Panc1 (cell line): Measurements from ENCODE around the gene AHNAK. TPM values are rescaled to one million over a fixed set of nuclear protein-coding genes. Genes with fewer than 3 reads are reported as not detected.
A peak's percentile ranks its signal among the peaks of the same experiment; 100 is the strongest.

Source experiments
- ATAC-seq: fragments of 200-7000 bp; cut with Tn5 transposase; 2 replicates; pipeline ENCODE4 v1.9.1; 2020; ENCODE audit warnings: mild to moderate bottlenecking, moderate library complexity
- BruUV-seq: library from RNA; stranded (reverse); fragments of 400-500 nt; replicated peaks from 2 replicates; lab custom pipeline; 2021; lab: Mats Ljungman, UMichigan
- CTCF ChIA-PET: fragments of 300-600 bp; sonication (Branson Sonifier 250); formaldehyde crosslinking; loops from one replicate; lab custom pipeline; 2022; ENCODE audit warnings: antibody characterized with exemption; lab: Charles Lee
- POLR2A ChIA-PET: fragments of 300-600 bp; sonication (Branson Sonifier 250); formaldehyde crosslinking; loops from one replicate; lab custom pipeline; 2022; ENCODE audit warnings: antibody characterized with exemption; lab: Charles Lee
- DNase-seq: peaks from one replicate; pipeline ENCODE4 v3.0.0-alpha.2; 2010; ENCODE audit warnings: low read depth, low spot score
- H3K27ac ChIP-seq: 2 replicates; pipeline ENCODE4 v1.5.1; 2011; ENCODE audit warnings: mild to moderate bottlenecking, low read length, inconsistent platforms
- H3K27me3 ChIP-seq: fragments of 200-500 bp; sonication (Bioruptor generic); 2 replicates; pipeline ENCODE4 v1.6.0; 2014; ENCODE audit warnings: low read length, inconsistent platforms; ENCODE audit not compliant: control insufficient read depth, insufficient read depth
- H3K36me3 ChIP-seq: fragments of 200-500 bp; sonication (Bioruptor generic); 2 replicates; pipeline ENCODE4 v1.5.1; 2014; ENCODE audit warnings: inconsistent platforms, mild to moderate bottlenecking, low read length, moderate library complexity; ENCODE audit not compliant: control insufficient read depth, insufficient read depth
- H3K4me1 ChIP-seq: 2 replicates; pipeline ENCODE4 v1.5.1; 2011; ENCODE audit warnings: inconsistent platforms, mild to moderate bottlenecking, low read length, moderate library complexity; ENCODE audit not compliant: control insufficient read depth, insufficient read depth
- H3K4me3 ChIP-seq, 2 experiments: 2 replicates each; pipeline ENCODE4 v1.5.1; 2011 to 2012; ENCODE audit warnings: low read depth in 2 of 2, low read length in 2 of 2, mild to moderate bottlenecking in 2 of 2, inconsistent platforms in 1 of 2, moderate library complexity in 1 of 2
- H3K9me3 ChIP-seq: fragments of 200-500 bp; sonication (Bioruptor generic); 2 replicates; pipeline ENCODE4 v1.5.1; 2014; ENCODE audit warnings: low read depth, mild to moderate bottlenecking, inconsistent platforms, low read length, moderate library complexity; ENCODE audit not compliant: control insufficient read depth, insufficient read depth
- CTCF ChIP-seq: fragments of 450-650 bp; IDR thresholded peaks from 2 replicates; pipeline ENCODE4 v1.5.1; 2017; ENCODE audit warnings: mild to moderate bottlenecking
- POLR2AphosphoS5 ChIP-seq: IDR thresholded peaks from 2 replicates; pipeline ENCODE4 v1.6.1; 2012; ENCODE audit warnings: mild to moderate bottlenecking, low read depth, low read length, moderate library complexity
- REST ChIP-seq, 2 experiments: IDR thresholded peaks; 2 replicates each; pipeline ENCODE4 v1.6.1; 2011 to 2012; ENCODE audit warnings: low read depth in 2 of 2, control low read depth in 1 of 2, low read length in 1 of 2, mild to moderate bottlenecking in 1 of 2, moderate library complexity in 1 of 2; ENCODE audit not compliant: insufficient read depth in 1 of 2
- SIN3A ChIP-seq: IDR thresholded peaks from 2 replicates; pipeline ENCODE4 v1.6.1; 2012; ENCODE audit warnings: low read depth, mild to moderate bottlenecking, low read length, moderate library complexity, borderline replicate concordance; ENCODE audit not compliant: insufficient read depth
- TCF7L2 ChIP-seq: IDR thresholded peaks from 2 replicates; pipeline ENCODE4 v1.6.1; 2011; ENCODE audit warnings: mild to moderate bottlenecking, low read depth, low read length, inconsistent platforms
- in situ Hi-C: cut with HindIII; loops from 2 replicates; pipeline ENCODE4 v1.10.0; 2016; ENCODE audit warnings: low sequenced_read_pairs, low pct_unique_long_range_greater_than_20kb
- intact Hi-C: fragments of 100-400 bp; cut with micrococcal nuclease; formaldehyde crosslinking; loops from one replicate; pipeline ENCODE4 v1.10.0; 2022; ENCODE audit not compliant: unreplicated experiment
- total RNA-seq: library from RNA; stranded (reverse); gene quantifications from one replicate; pipeline ENCODE4 v1.2.1, GENCODE V29; 2021; ENCODE audit not compliant: unreplicated experiment

Gene AHNAK
- total RNA-seq, 1 experiment from 2014 or later: 844 TPM

DNA sequence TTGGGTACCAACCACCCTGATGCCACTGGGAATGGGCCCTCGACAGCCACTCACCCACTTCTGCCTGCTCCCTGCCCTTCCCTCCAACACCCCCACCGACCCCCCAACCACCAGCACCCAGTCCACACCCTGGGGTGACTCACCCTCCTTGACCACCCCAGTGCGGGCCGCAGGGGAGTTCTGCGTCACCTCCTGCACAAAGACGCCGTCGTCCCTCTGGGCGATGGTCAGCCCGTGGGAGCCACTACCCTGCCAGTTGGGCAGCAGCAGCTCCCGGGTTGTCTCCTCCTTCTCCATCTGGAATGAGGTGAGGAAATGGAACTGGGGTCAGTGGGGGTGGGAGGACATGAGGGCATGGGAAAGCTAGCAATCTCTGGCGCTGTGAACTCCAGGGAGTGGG is 10.8 kb downstream of the AHNAK start:
- Histone ChIP-seq H3K4me3 (no peak overlapping the region), H3K9me3 (no peaks in the 10 kb centered on the region), H3K36me3 (peaks cover 40% of the 10 kb centered on the region), H3K4me1 (peaks cover 38% of the 10 kb centered on the region), H3K27me3 (no peaks in the 10 kb centered on the region), H3K27ac (no peak overlapping the region; the same call in 1 of the 2 replicates)
- in situ Hi-C loops (no loop called here), intact Hi-C loops (no loop called here)
- ChIA-PET POLR2A (interaction anchor here (0.6 kb wide), 1 partner anchor 25 kb away, joined by 3 read pairs; no protein-coding TSS in a partner anchor), CTCF (interaction anchor here (0.6 to 1.4 kb wide), 2 partner anchors 24 to 25 kb away, joined by 3 to 4 read pairs; no protein-coding TSS in a partner anchor)
- no TSS peak for BruUV-seq
- TF ChIP-seq REST (IDR thresholded peaks at IDR 0.05; ENCODE audit: insufficient read depth in 1 of 2, low read depth in 2 of 2, low read length in 1 of 2): no peak
- TF ChIP-seq TCF7L2: no peak
- TF ChIP-seq POLR2AphosphoS5: no peak
- no peak for TF ChIP-seq SIN3A
- no peak for TF ChIP-seq CTCF
- ATAC-seq: no peak
- no peak for DNase-seq

GRCh38 chr11:62534779-62535545 is 11.6 kb downstream of the AHNAK start:
- in situ Hi-C loops (no loop called here), intact Hi-C loops (no loop called here)
- Histone ChIP-seq H3K27ac (0 out of 2 replicates have a peak overlapping the region, but pooled peaks have one; percentile 8), H3K9me3 (no peaks in the 10 kb centered on the region), H3K4me3 (no peak overlapping the region), H3K27me3 (no peaks in the 10 kb centered on the region), H3K4me1 (peaks cover 29% of the 10 kb centered on the region), H3K36me3 (peaks cover 45% of the 10 kb centered on the region)
- TF ChIP-seq REST (IDR thresholded peaks at IDR 0.05; ENCODE audit: insufficient read depth in 1 of 2, low read depth in 2 of 2, low read length in 1 of 2) (no peak), TCF7L2 (no peak), CTCF (no peak), SIN3A (no peak), POLR2AphosphoS5 (no peak)
- DNase-seq: no peak
- ATAC-seq: no peak
- POLR2A ChIA-PET: interaction anchor here (0.5 kb wide), 1 partner anchor 15 kb away, joined by 5 read pairs; no protein-coding TSS in a partner anchor
- CTCF ChIA-PET: interaction anchor here (0.6 kb wide), 1 partner anchor 111 kb away, joined by 10 read pairs; no protein-coding TSS in a partner anchor
- no TSS peak for BruUV-seq
